Colonic mucosa (tissue), 4 donors: Measurements from ENCODE around the gene MED1. TPM values are rescaled to one million over a fixed set of nuclear protein-coding genes. Genes with fewer than 3 reads are reported as not detected.
"Not testable (repeated sequence)": the region's sequence is repeated elsewhere in the genome, so short reads cannot be mapped to it uniquely, and the experiment has no call there.

ENCODE experiments used
- DNase-seq: peaks from one replicate; pipeline ENCODE4 v3.0.0-alpha.2; 2020
- H3K27ac ChIP-seq: fragments of 200-600 bp; one replicate; pipeline ENCODE4 v1.8.0; 2021
- H3K27me3 ChIP-seq: fragments of 200-600 bp; one replicate; pipeline ENCODE4 v1.8.0; 2021
- H3K36me3 ChIP-seq: fragments of 200-600 bp; one replicate; pipeline ENCODE4 v1.8.0; 2021
- H3K4me1 ChIP-seq: fragments of 200-600 bp; one replicate; pipeline ENCODE4 v1.8.0; 2021; ENCODE audit warnings: mild to moderate bottlenecking
- H3K4me3 ChIP-seq: fragments of 200-600 bp; one replicate; pipeline ENCODE4 v1.8.0; 2021
- H3K9ac ChIP-seq, 2 donors: one replicate each; pipeline ENCODE4 v1.7.0; 2013; ENCODE audit warnings: control low read depth in 2 of 2, low read depth in 2 of 2, low read length in 2 of 2
- H3K9me3 ChIP-seq: fragments of 200-600 bp; one replicate; pipeline ENCODE4 v1.8.0; 2021
- intact Hi-C: fragments of 100-400 bp; cut with DNase I; formaldehyde crosslinking; loops from one replicate; pipeline ENCODE4 v1.14.1; 2022
- total RNA-seq, 2 donors: library from RNA; stranded (reverse); fragmentation: NEBNext Ultra II Directional in 1 of 2; extraction: Animal tissue kit (Norgen Biotek cat#: 25700) in 1 of 2; gene quantifications; one replicate each; pipeline ENCODE4 v1.2.1, GENCODE V29; 2021
- TF ChIP-seq, protein P1 (sequence below): fragments of 200-600 bp; IDR thresholded peaks from one replicate; pipeline ENCODE4 v1.8.0; 2022; ENCODE audit warnings: antibody characterized with exemption, mild to moderate bottlenecking
- donor health status: healthy.
- donor health status: DM: no; HTN: no; CAD: no.
- donor health status: DM: no; HTN: no; CAD: no.

Gene MED1
- total RNA-seq, 2 donors from 2014 or later, result 29.1 to 31.2 TPM

DNA sequence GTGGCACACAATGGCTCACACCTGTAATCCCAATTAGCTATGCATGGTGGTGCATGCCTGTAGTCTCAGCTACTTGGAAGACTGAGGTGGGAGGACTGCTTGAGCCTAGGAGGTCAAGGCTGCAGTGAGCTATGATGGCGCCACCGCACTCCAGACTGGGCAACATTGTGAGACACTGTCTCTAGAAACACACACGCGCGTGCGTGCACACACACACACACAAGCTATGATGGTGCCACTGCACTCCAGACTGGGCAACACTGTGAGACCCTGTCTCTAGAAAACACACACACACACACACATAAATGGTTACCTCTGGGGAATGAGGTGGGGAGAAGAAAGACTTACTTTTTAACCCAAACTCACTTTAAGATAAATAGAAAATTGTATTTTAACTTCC lies 66.0 kb downstream of the MED1 start:
- Histone ChIP-seq H3K9ac (no peak overlapping the region), H3K36me3 (no peaks in the 10 kb centered on the region), H3K27me3 (no peaks in the 10 kb centered on the region), H3K27ac (no peak overlapping the region), H3K4me1 (no peaks in the 10 kb centered on the region), H3K4me3 (no peak overlapping the region), H3K9me3 (no peaks in the 10 kb centered on the region)
- no peak for DNase-seq
- intact Hi-C loops, result no loop called here
- TF ChIP-seq, protein P1, sequence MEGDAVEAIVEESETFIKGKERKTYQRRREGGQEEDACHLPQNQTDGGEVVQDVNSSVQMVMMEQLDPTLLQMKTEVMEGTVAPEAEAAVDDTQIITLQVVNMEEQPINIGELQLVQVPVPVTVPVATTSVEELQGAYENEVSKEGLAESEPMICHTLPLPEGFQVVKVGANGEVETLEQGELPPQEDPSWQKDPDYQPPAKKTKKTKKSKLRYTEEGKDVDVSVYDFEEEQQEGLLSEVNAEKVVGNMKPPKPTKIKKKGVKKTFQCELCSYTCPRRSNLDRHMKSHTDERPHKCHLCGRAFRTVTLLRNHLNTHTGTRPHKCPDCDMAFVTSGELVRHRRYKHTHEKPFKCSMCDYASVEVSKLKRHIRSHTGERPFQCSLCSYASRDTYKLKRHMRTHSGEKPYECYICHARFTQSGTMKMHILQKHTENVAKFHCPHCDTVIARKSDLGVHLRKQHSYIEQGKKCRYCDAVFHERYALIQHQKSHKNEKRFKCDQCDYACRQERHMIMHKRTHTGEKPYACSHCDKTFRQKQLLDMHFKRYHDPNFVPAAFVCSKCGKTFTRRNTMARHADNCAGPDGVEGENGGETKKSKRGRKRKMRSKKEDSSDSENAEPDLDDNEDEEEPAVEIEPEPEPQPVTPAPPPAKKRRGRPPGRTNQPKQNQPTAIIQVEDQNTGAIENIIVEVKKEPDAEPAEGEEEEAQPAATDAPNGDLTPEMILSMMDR, result no peak

- H3K9ac ChIP-seq, result no peak overlapping the region
- H3K4me1 ChIP-seq, result no peaks in the 10 kb centered on the region
- no peak overlapping the region for H3K4me3 ChIP-seq
- intact Hi-C loops, result no loop called here
- no peak for DNase-seq
- TF ChIP-seq, protein P1, result no peak
- no peaks in the 10 kb centered on the region for H3K27me3 ChIP-seq
- no peaks in the 10 kb centered on the region for H3K9me3 ChIP-seq
- H3K27ac ChIP-seq, result no peak overlapping the region
- H3K36me3 ChIP-seq, result no peaks in the 10 kb centered on the region
Measured at GRCh38 chr17:39380144-39380543, 70.9 kb downstream of the MED1 start.

- H3K36me3 ChIP-seq, result no peaks in the 10 kb centered on the region
- no peaks in the 10 kb centered on the region for H3K4me1 ChIP-seq
- intact Hi-C loops, result no loop called here
- no peak overlapping the region for H3K9ac ChIP-seq
- no peaks in the 10 kb centered on the region for H3K9me3 ChIP-seq
- TF ChIP-seq, protein P1, result no peak
- H3K27me3 ChIP-seq, result no peaks in the 10 kb centered on the region
- DNase-seq, result no peak
- no peak overlapping the region for H3K4me3 ChIP-seq
- H3K27ac ChIP-seq, result no peak overlapping the region
Measured at GRCh38 chr17:39376434-39376833, 74.6 kb downstream of the MED1 start.

DNA sequence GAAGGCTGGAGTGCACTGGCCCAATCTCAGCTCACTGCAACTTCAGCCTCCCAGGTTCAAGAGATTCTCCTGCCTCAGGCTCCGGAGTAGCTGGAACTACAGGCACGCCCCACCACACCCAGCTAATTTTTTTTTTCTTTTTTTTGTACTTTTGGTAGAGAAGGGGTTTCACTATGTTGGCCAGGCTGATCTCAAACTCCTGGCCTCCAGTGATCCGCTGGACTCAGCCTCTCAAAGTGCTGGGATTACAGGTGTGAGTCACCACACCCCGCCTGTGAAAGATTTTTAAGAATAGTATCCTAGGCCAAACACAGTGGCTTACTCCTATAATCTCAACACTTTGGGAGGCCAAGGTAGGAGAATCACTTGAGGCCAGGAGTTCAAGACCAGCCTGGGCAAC lies 83.3 kb downstream of the MED1 start:
- intact Hi-C loops, DNase-seq, H3K9ac ChIP-seq, H3K36me3 ChIP-seq, H3K27me3 ChIP-seq, H3K4me3 ChIP-seq, H3K9me3 ChIP-seq, H3K4me1 ChIP-seq, H3K27ac ChIP-seq: not testable (repeated sequence)

- TF ChIP-seq, protein P1, result no peak
- Histone ChIP-seq H3K36me3 (no peaks in the 10 kb centered on the region), H3K4me3 (no peak overlapping the region), H3K4me1 (no peaks in the 10 kb centered on the region), H3K27me3 (no peaks in the 10 kb centered on the region), H3K9me3 (no peaks in the 10 kb centered on the region), H3K27ac (no peak overlapping the region), H3K9ac (no peak overlapping the region)
- no peak for DNase-seq
- intact Hi-C loops, result no loop called here
Measured at GRCh38 chr17:39365872-39366271, 85.2 kb downstream of the MED1 start.

GRCh38 chr17:39365242-39365641 lies 85.8 kb downstream of the MED1 start:
- no peaks in the 10 kb centered on the region for H3K4me1 ChIP-seq
- no peak overlapping the region for H3K4me3 ChIP-seq
- H3K27me3 ChIP-seq, result no peaks in the 10 kb centered on the region
- intact Hi-C loops, result no loop called here
- H3K27ac ChIP-seq, result no peak overlapping the region
- H3K9ac ChIP-seq, result no peak overlapping the region
- DNase-seq, result no peak
- TF ChIP-seq, protein P1, result no peak
- no peaks in the 10 kb centered on the region for H3K36me3 ChIP-seq
- no peaks in the 10 kb centered on the region for H3K9me3 ChIP-seq
